GM12865 (cell line): ENCODE measurements around the gene RNF220.

Experiments
- DNase-seq: peaks from one replicate; pipeline ENCODE4 v3.0.0; 2010; ENCODE audit warnings: low read depth
- H3K4me3 ChIP-seq: 2 replicates; pipeline ENCODE4 v1.5.1; 2011; ENCODE audit warnings: mild to moderate bottlenecking, low read depth, low read length, control low read depth
- CTCF ChIP-seq: IDR thresholded peaks from 2 replicates; pipeline ENCODE4 v1.5.1; 2011; ENCODE audit warnings: low read length, control low read depth, low read depth, inconsistent platforms; ENCODE audit not compliant: insufficient read depth; ENCODE audit errors: missing control alignments

RNF220 gene

GRCh38 chr1:44596511-44596910 lies 191.5 kb downstream of the RNF220 start:
- no peak overlapping the region for H3K4me3 ChIP-seq
- no peak for DNase-seq
- TF ChIP-seq CTCF: no peak

- TF ChIP-seq CTCF: no peak
- no peak overlapping the region for H3K4me3 ChIP-seq
- no peak for DNase-seq
Observed at GRCh38 chr1:44598167-44598566, 193.1 kb downstream of the RNF220 start.

- DNase-seq: no peak
- H3K4me3 ChIP-seq: no peak overlapping the region
- no peak for TF ChIP-seq CTCF
Observed at GRCh38 chr1:44602634-44603628, 197.9 kb downstream of the RNF220 start.

DNA sequence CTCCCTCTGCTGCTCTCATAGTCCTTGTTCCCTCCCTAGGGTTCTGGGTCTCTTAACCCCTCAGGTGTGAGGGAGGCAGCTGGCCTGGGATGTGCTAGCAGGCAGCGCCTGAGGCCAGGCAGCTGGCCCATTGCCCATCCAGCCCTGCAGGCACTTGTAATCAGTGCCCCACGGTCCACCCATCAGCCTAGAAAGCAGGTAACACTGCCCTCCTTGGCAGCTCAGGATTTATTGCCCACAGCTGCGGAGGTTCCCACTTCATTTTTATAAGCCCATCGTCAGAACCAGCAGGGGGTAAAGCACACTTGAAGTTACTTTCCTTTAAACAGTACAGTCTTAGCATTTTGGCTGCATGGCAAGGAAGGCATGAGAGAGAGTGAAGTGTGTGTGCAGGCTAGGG lies 198.7 kb downstream of the RNF220 start:
- H3K4me3 ChIP-seq: no peak overlapping the region
- no peak for DNase-seq
- no peak for TF ChIP-seq CTCF

GRCh38 chr1:44604157-44604955 lies 199.3 kb downstream of the RNF220 start:
- DNase-seq: no peak
- TF ChIP-seq CTCF: no peak
- H3K4me3 ChIP-seq: no peak overlapping the region

GRCh38 chr1:44605914-44606615 lies 201.0 kb downstream of the RNF220 start:
- TF ChIP-seq CTCF: no peak

More at GRCh38 chr1:44605914-44606615, 201.0 kb downstream of the RNF220 start:
- H3K4me3 ChIP-seq: no peak overlapping the region
- DNase-seq: no peak
